GM12878 (cell line): ENCODE results near the gene KCNIP2. TPM values are rescaled to one million over a fixed set of nuclear protein-coding genes. Genes with fewer than 3 reads are reported as not detected.

Experiments used
- ATAC-seq: fragments of 200-7000 bp; cut with Tn5 transposase; 3 replicates; pipeline ENCODE4 v1.9.1; 2020; ENCODE audit warnings: mild to moderate bottlenecking, moderate library complexity
- BruUV-seq: library from RNA; stranded (reverse); fragments of 400-500 nt; replicated peaks from 2 replicates; lab custom pipeline; 2021; lab: Mats Ljungman, UMichigan
- CTCF ChIA-PET: fragments of 300-600 bp; sonication (Branson Sonifier 250); formaldehyde crosslinking; extraction: SDS; loops from one replicate; lab custom pipeline; 2021; ENCODE audit warnings: inconsistent platforms; lab: Yijun Ruan, JAX
- POLR2A ChIA-PET: fragments of 350-600 bp; formaldehyde crosslinking; extraction: SDS; loops from one replicate; lab custom pipeline; 2021; ENCODE audit warnings: inconsistent platforms; lab: Charles Lee
- RAD21 ChIA-PET: fragments of 300-600 bp; sonication (Branson Sonifier 250); formaldehyde crosslinking; loops from one replicate; lab custom pipeline; 2023; ENCODE audit warnings: antibody characterized with exemption; ENCODE audit not compliant: unreplicated experiment; lab: Charles Lee
- SMC1A ChIA-PET: fragments of 300-600 bp; sonication (Branson Sonifier 250); formaldehyde crosslinking; loops from one replicate; lab custom pipeline; 2023; ENCODE audit not compliant: unreplicated experiment, uncharacterized antibody; lab: Charles Lee
- DNase-seq: peaks from one replicate; pipeline ENCODE4 v3.0.0-alpha.2; 2011; ENCODE audit warnings: low read depth, low spot score
- FAIRE-seq: peaks from 3 replicates; lab custom pipeline; 2011; peaks lifted over from hg19 to GRCh38; lab: Jason Lieb, UNC
- H2AFZ ChIP-seq: 2 replicates; pipeline ENCODE4 v1.6.0; 2011; ENCODE audit warnings: low read depth, low read length, control low read depth; ENCODE audit not compliant: control insufficient read depth
- H3K27ac ChIP-seq: 2 replicates; pipeline ENCODE4 v1.5.1; 2011; ENCODE audit warnings: control low read depth; ENCODE audit not compliant: control insufficient read depth, insufficient read depth
- H3K27me3 ChIP-seq, 2 experiments: replicated peaks in 1 of 2; 2 replicates each; pipeline versions ENCODE4 v1.6.0 to v1.6.1; 2011; ENCODE audit warnings: low read length in 1 of 2; ENCODE audit not compliant: control insufficient read depth in 2 of 2, insufficient read depth in 2 of 2
- H3K36me3 ChIP-seq, 2 experiments: 2 replicates each; pipeline ENCODE4 v1.5.1; 2011; ENCODE audit warnings: low read length in 1 of 2; ENCODE audit not compliant: control insufficient read depth in 2 of 2, insufficient read depth in 2 of 2
- H3K4me1 ChIP-seq: 2 replicates; pipeline ENCODE4 v1.6.1; 2011; ENCODE audit warnings: mild to moderate bottlenecking, low read length, moderate library complexity, mixed read lengths; ENCODE audit not compliant: control insufficient read depth, insufficient read depth
- H3K4me2 ChIP-seq: 2 replicates; pipeline ENCODE4 v1.6.0; 2011; ENCODE audit warnings: control low read depth; ENCODE audit not compliant: control insufficient read depth, insufficient read depth
- H3K4me3 ChIP-seq: fragments of 200-600 bp; sonication (generic); 2 replicates; pipeline ENCODE4 v1.5.1; 2016
- H3K79me2 ChIP-seq: 2 replicates; pipeline ENCODE4 v1.6.0; 2011; ENCODE audit warnings: low read length; ENCODE audit not compliant: control insufficient read depth, insufficient read depth
- H3K9ac ChIP-seq: 2 replicates; pipeline ENCODE4 v1.8.0; 2011; ENCODE audit warnings: low read length, control low read depth, mixed read lengths; ENCODE audit not compliant: control insufficient read depth, insufficient read depth
- H3K9me3 ChIP-seq: replicated peaks from 3 replicates; pipeline ENCODE4 v1.5.1; 2011; ENCODE audit warnings: mild to moderate bottlenecking, low read length; ENCODE audit not compliant: control insufficient read depth, insufficient read depth
- H4K20me1 ChIP-seq: 2 replicates; pipeline ENCODE4 v1.6.0; 2011; ENCODE audit not compliant: control insufficient read depth, insufficient read depth
- DPF2 ChIP-seq: fragments of 450-650 bp; IDR thresholded peaks from 2 replicates; pipeline ENCODE4 v1.6.1; 2017; ENCODE audit warnings: mild to moderate bottlenecking
- IKZF2 ChIP-seq, 2 experiments: fragments of 450-650 bp; IDR thresholded peaks; 2 replicates each; pipeline ENCODE4 v1.6.1; 2017; ENCODE audit warnings: mild to moderate bottlenecking in 2 of 2, moderate library complexity in 2 of 2
- RB1 ChIP-seq: fragments of 450-650 bp; formaldehyde crosslinking; IDR thresholded peaks from 2 replicates; pipeline ENCODE4 v1.6.1; 2017; ENCODE audit warnings: mild to moderate bottlenecking, borderline replicate concordance
- SREBF2 ChIP-seq: IDR thresholded peaks from 2 replicates; pipeline ENCODE4 v1.6.1; 2012; ENCODE audit warnings: mild to moderate bottlenecking, low read length
- TAF1 ChIP-seq: IDR thresholded peaks from 2 replicates; pipeline ENCODE4 v1.6.1; 2011; ENCODE audit warnings: mild to moderate bottlenecking, low read depth, low read length, borderline replicate concordance
- WGBS: methylation state at CpG from one replicate; pipeline ENCODE4 v1.1.6; 2016; ENCODE audit warnings: low lambda C conversion rate; ENCODE audit not compliant: insufficient replicate concordance, insufficient coverage; ENCODE audit errors: missing lambda C conversion rate; 5-methylcytosine and 5-hydroxymethylcytosine counted together
- in situ Hi-C: fragments of 300-500 bp; cut with MboI; formaldehyde crosslinking; loops from 9 replicates; pipeline ENCODE4 v1.14.3; 2018; ENCODE audit warnings: mixed read lengths
- intact Hi-C: fragments of 100-400 bp; cut with micrococcal nuclease; formaldehyde crosslinking; loops from one replicate; pipeline ENCODE4 v1.14.2; 2022; ENCODE audit not compliant: unreplicated experiment
- polyA plus RNA-seq, 11 experiments: library from polyadenylated mRNA; depleted of rRNA in 4 of 11; unstranded in 6 of 11; stranded (reverse) in 5 of 11; fragments of >200 nt; fragmentation: Nextera tagmentation in 4 of 11; fragmentation: Illumina TruSeq in 1 of 11; extraction: Ambion mirVana in 4 of 11; extraction: Trizol in 1 of 11; gene quantifications; 1 replicate in 1 of 11; 2 replicates in 10 of 11; pipeline versions ENCODE4 v1.2.1 to v1.2.3, GENCODE V29; 2011 to 2016; ENCODE audit warnings: inconsistent platforms in 2 of 11, missing spikeins in 2 of 11, low read depth in 1 of 11
- total RNA-seq, 4 experiments: library from RNA; depleted of rRNA in 3 of 4; stranded (reverse); fragments of >200 nt in 3 of 4; fragmentation: Illumina TruSeq in 1 of 4; extraction: Trizol in 1 of 4; gene quantifications; 2 replicates each; pipeline versions ENCODE4 v1.2.1 to v1.2.3, GENCODE V29; 2013 to 2021
- TF ChIP-seq, protein P1 (sequence below): fragments of 450-650 bp; IDR thresholded peaks from 2 replicates; pipeline ENCODE4 v1.6.1; 2017; ENCODE audit warnings: antibody characterized with exemption, mild to moderate bottlenecking, moderate library complexity

Gene KCNIP2
- total and polyA plus RNA-seq, 10 of the 15 experiments (the other 5 are each of a cell fraction or from before 2014, with no cell fraction given) = 0.46 to 4.3 (median 1.7) TPM

DNA sequence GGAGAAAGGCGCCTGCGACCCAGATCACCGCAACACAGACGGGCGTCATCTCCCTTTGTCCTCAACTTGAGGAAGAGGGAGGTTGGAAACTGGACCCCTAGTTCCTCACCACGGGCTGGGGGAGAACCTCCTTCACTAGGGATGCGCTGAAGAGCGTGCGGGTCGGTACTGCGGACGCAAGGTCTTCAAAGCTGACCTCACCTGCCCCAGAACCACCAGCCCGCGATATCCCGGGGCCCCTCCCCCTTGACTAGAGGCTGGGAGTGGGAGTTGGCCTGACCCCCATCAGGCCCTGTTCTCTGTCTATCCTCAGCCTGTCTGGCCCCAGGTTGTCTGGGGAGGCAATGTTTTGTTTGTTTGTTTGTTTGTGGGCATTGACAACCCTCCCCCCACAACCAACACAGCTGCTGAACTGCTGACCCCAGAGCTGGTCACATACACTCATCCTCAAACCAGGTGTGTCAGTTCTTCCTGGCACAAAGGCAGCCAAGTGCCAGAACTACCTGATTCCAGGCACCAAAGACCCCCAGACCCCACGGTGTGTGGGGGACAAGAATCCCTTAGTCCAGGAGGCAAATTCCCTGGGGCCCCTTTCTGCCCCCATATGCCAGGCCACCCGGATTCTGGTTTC is 63.3 kb downstream of the KCNIP2 start:
- peaks cover 11% of the 10 kb centered on the region for H3K79me2 ChIP-seq
- peaks cover 2 to 3% of the 10 kb centered on the region in 2 experiments; a peak in 3 of 4 replicates for H3K27me3 ChIP-seq
- ChIA-PET SMC1A (interaction anchor here (0.7 to 7.9 kb wide), 8 partner anchors 48 to 210 kb away, joined by 3 to 139 read pairs (median 5); partner anchors contain the start of genes DPCD and POLL), CTCF (interaction anchor here (0.5 to 9.8 kb wide), 30 partner anchors 15 to 566 kb away, joined by 3 to 334 read pairs (median 7); partner anchors contain the start of genes DPCD and POLL), RAD21 (interaction anchor here (0.6 to 7.9 kb wide), 9 partner anchors 32 to 293 kb away, joined by 3 to 172 read pairs (median 4); partner anchors contain the start of genes DPCD and POLL), POLR2A (interaction anchor here (1.4 to 1.7 kb wide), 2 partner anchors 34 to 177 kb away, joined by 3 to 6 read pairs; no protein-coding TSS in a partner anchor)
- H3K4me2 ChIP-seq = peak overlapping the region; percentile 100
- intact Hi-C loops (loop anchor here (2.0 to 10.0 kb wide), 4 partner anchors 88 to 566 kb away; partner anchors contain the start of gene BTRC), in situ Hi-C loops (loop anchor here (5.0 kb wide), 2 partner anchors 173 to 568 kb away; no protein-coding TSS in a partner anchor)
- TF ChIP-seq, protein P1, sequence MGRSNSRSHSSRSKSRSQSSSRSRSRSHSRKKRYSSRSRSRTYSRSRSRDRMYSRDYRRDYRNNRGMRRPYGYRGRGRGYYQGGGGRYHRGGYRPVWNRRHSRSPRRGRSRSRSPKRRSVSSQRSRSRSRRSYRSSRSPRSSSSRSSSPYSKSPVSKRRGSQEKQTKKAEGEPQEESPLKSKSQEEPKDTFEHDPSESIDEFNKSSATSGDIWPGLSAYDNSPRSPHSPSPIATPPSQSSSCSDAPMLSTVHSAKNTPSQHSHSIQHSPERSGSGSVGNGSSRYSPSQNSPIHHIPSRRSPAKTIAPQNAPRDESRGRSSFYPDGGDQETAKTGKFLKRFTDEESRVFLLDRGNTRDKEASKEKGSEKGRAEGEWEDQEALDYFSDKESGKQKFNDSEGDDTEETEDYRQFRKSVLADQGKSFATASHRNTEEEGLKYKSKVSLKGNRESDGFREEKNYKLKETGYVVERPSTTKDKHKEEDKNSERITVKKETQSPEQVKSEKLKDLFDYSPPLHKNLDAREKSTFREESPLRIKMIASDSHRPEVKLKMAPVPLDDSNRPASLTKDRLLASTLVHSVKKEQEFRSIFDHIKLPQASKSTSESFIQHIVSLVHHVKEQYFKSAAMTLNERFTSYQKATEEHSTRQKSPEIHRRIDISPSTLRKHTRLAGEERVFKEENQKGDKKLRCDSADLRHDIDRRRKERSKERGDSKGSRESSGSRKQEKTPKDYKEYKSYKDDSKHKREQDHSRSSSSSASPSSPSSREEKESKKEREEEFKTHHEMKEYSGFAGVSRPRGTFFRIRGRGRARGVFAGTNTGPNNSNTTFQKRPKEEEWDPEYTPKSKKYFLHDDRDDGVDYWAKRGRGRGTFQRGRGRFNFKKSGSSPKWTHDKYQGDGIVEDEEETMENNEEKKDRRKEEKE = no peak
- TF ChIP-seq RB1 = 0 out of 2 replicates have a peak, but pooled peaks have one; percentile 2
- 0 out of 4 replicates have a peak, but pooled peaks of 1 of the 2 experiments have one; percentile 6 for TF ChIP-seq IKZF2 (IDR thresholded peaks at IDR 0.05)
- TF ChIP-seq SREBF2 = no peak
- no peak for TF ChIP-seq TAF1
- TF ChIP-seq DPF2 = 0 out of 2 replicates have a peak, but pooled peaks have one; percentile 4
- ATAC-seq = peak; percentile 1; the same call in 2 of the 3 replicates
- peaks cover 42% of the 10 kb centered on the region for H3K4me1 ChIP-seq
- H3K9ac ChIP-seq = peak overlapping the region; percentile 42; the same call in 1 of the 2 replicates
- no TSS peak for BruUV-seq
- no peak for DNase-seq
- H3K4me3 ChIP-seq = peak overlapping the region; percentile 34; the same call in 1 of the 2 replicates
- H3K9me3 ChIP-seq = no peaks in the 10 kb centered on the region
- no peaks in the 10 kb centered on the region for H4K20me1 ChIP-seq
- H3K36me3 ChIP-seq = 0 out of 4 replicates have a peak, but pooled peaks cover 0 to 2% of the 10 kb centered on the region in 2 experiments
- WGBS = 28% methylated on average over 17 of the region's 17 CpGs
- peak overlapping the region; percentile 59 for H2AFZ ChIP-seq
- no peak for FAIRE-seq
- no peak overlapping the region for H3K27ac ChIP-seq
